Body of pancreas (tissue), 4 donors: ENCODE data around the gene GPD1L. TPM values are rescaled to one million over a fixed set of nuclear protein-coding genes. Genes with fewer than 3 reads are reported as not detected.

Experiments
- ATAC-seq: fragments of 150-250 bp; one replicate; pipeline ENCODE4 v1.9.1; 2016
- DNase-seq, 4 donors: peaks; one replicate each; pipeline ENCODE4 v3.0.0-alpha.2; 2019
- H3K27ac ChIP-seq, 4 donors: fragments of 200-600 bp; sonication (generic); 1 replicate in 3 of 4; 2 replicates in 1 of 4; pipeline versions ENCODE4 v1.5.1 to v1.6.1; 2016 to 2019; ENCODE audit warnings: mild to moderate bottlenecking in 1 of 4, mixed read lengths in 1 of 4, moderate library complexity in 1 of 4
- H3K27me3 ChIP-seq, 2 donors: fragments of 200-600 bp; sonication (generic); one replicate each; pipeline ENCODE4 v1.6.0; 2016; ENCODE audit warnings: mild to moderate bottlenecking in 1 of 2
- H3K36me3 ChIP-seq, 2 donors: fragments of 200-600 bp; sonication (generic); replicated peaks in 1 of 2; 2 replicates each; pipeline ENCODE4 v1.5.1; 2016; ENCODE audit warnings: low read depth in 2 of 2; ENCODE audit not compliant: insufficient read depth in 1 of 2
- H3K4me1 ChIP-seq: fragments of 200-600 bp; sonication (generic); one replicate; pipeline ENCODE4 v1.6.0; 2016
- H3K4me3 ChIP-seq, 2 donors: fragments of 200-600 bp; sonication (generic); 1 replicate in 1 of 2; 2 replicates in 1 of 2; pipeline ENCODE4 v1.5.1; 2016 to 2019
- H3K9me3 ChIP-seq, 3 donors: fragments of 200-600 bp; sonication (generic); 1 replicate in 2 of 3; 2 replicates in 1 of 3; pipeline ENCODE4 v1.5.1; 2016
- CTCF ChIP-seq, 7 experiments: fragments of 450-650 bp in 4 of 7; fragments of 200-600 bp in 3 of 7; sonication (generic) in 3 of 7; IDR thresholded peaks; one replicate each; pipeline ENCODE4 v1.5.1; 2016 to 2019; ENCODE audit warnings: antibody characterized with exemption in 7 of 7
- POLR2A ChIP-seq, 3 donors: fragments of 450-650 bp; IDR thresholded peaks; one replicate each; pipeline ENCODE4 v1.6.1; 2016; ENCODE audit warnings: antibody characterized with exemption in 3 of 3, mild to moderate bottlenecking in 2 of 3
- WGBS, 2 donors: methylation state at CpG; one replicate each; pipeline ENCODE4 v1.1.5; 2017; 5-methylcytosine and 5-hydroxymethylcytosine counted together
- intact Hi-C: fragments of 100-400 bp; cut with DNase I; formaldehyde crosslinking; loops from one replicate; pipeline ENCODE4 v1.15.1; 2023
- total RNA-seq, 2 donors: library from RNA; depleted of rRNA; stranded (reverse); fragments of >200 nt; gene quantifications; one replicate each; pipeline ENCODE4 v1.1.0, GENCODE V29; 2016

GPD1L gene
- total RNA-seq, 2 donors from 2014 or later, result 23.6 to 97.6 TPM

- Histone ChIP-seq H3K4me3 (no peak overlapping the region), H3K4me1 (peaks cover 20% of the 10 kb centered on the region), H3K9me3 (no peaks in the 10 kb centered on the region), H3K27me3 (no peaks in the 10 kb centered on the region), H3K36me3 (no peaks in the 10 kb centered on the region), H3K27ac (no peak overlapping the region)
- intact Hi-C loops, result no loop called here
- ATAC-seq, result no peak
- TF ChIP-seq POLR2A (IDR thresholded peaks at IDR 0.05) (no peak), CTCF (IDR thresholded peaks at IDR 0.05) (no peak)
- DNase-seq, result no peak
Observed at GRCh38 chr3:32132121-32132520, 25.7 kb downstream of the GPD1L start.

- TF ChIP-seq POLR2A (IDR thresholded peaks at IDR 0.05) (no peak), CTCF (IDR thresholded peaks at IDR 0.05) (no peak)
- ATAC-seq (no peak), DNase-seq (no peak)
- peaks cover 14% of the 10 kb centered on the region for H3K4me1 ChIP-seq
- WGBS, 2 donors, result 91 to 94% methylated on average over 2 of the region's 2 CpGs
- no peak overlapping the region for H3K27ac ChIP-seq
- H3K36me3 ChIP-seq, result no peaks in the 10 kb centered on the region
- intact Hi-C loops, result no loop called here
- no peak overlapping the region for H3K4me3 ChIP-seq
- H3K9me3 ChIP-seq, result no peaks in the 10 kb centered on the region
- no peaks in the 10 kb centered on the region for H3K27me3 ChIP-seq
Observed at GRCh38 chr3:32132706-32133105, 26.3 kb downstream of the GPD1L start.

GRCh38 chr3:32136703-32137102 lies 30.3 kb downstream of the GPD1L start:
- H3K9me3 ChIP-seq, result no peaks in the 10 kb centered on the region
- no peaks in the 10 kb centered on the region for H3K27me3 ChIP-seq
- no peak for ATAC-seq
- intact Hi-C loops, result loop anchor here (5.0 kb wide), 1 partner anchor 114 kb away; no protein-coding TSS in a partner anchor
- no peak for DNase-seq
- 84 to 94% methylated on average over 1 of the region's 1 CpG for WGBS, 2 donors
- no peak overlapping the region for H3K4me3 ChIP-seq
- H3K36me3 ChIP-seq, result no peaks in the 10 kb centered on the region
- H3K4me1 ChIP-seq, result peaks cover 11% of the 10 kb centered on the region
- H3K27ac ChIP-seq, result no peak overlapping the region
- TF ChIP-seq POLR2A (IDR thresholded peaks at IDR 0.05) (no peak), CTCF (IDR thresholded peaks at IDR 0.05) (no peak)

- ATAC-seq (no peak), DNase-seq (no peak)
- TF ChIP-seq POLR2A (IDR thresholded peaks at IDR 0.05) (no peak), CTCF (IDR thresholded peaks at IDR 0.05) (no peak)
- peaks cover 2% of the 10 kb centered on the region for H3K4me1 ChIP-seq
- H3K9me3 ChIP-seq, result no peaks in the 10 kb centered on the region
- H3K36me3 ChIP-seq, result no peaks in the 10 kb centered on the region
- H3K27me3 ChIP-seq, result no peaks in the 10 kb centered on the region
- no peak overlapping the region for H3K4me3 ChIP-seq
- intact Hi-C loops, result loop anchor here (5.0 kb wide), 1 partner anchor 116 kb away; no protein-coding TSS in a partner anchor
- WGBS, 2 donors, result 78 to 80% methylated on average over 4 of the region's 4 CpGs
- no peak overlapping the region for H3K27ac ChIP-seq
Observed at GRCh38 chr3:32137870-32138269, 31.4 kb downstream of the GPD1L start.

GRCh38 chr3:32138545-32139104 lies 32.2 kb downstream of the GPD1L start:
- TF ChIP-seq CTCF (IDR thresholded peaks at IDR 0.05), result no peak
- TF ChIP-seq POLR2A (IDR thresholded peaks at IDR 0.05), result no peak
- intact Hi-C loops, result loop anchor here (5.0 kb wide), 1 partner anchor 116 kb away; no protein-coding TSS in a partner anchor

More at GRCh38 chr3:32138545-32139104, 32.2 kb downstream of the GPD1L start:
- H3K4me3 ChIP-seq, result no peak overlapping the region
- no peaks in the 10 kb centered on the region for H3K27me3 ChIP-seq
- no peak overlapping the region for H3K27ac ChIP-seq
- DNase-seq, result no peak
- H3K9me3 ChIP-seq, result no peaks in the 10 kb centered on the region
- ATAC-seq, result no peak
- H3K4me1 ChIP-seq, result no peaks in the 10 kb centered on the region
- H3K36me3 ChIP-seq, result no peaks in the 10 kb centered on the region
- WGBS, 2 donors, result 66 to 73% methylated on average over 8 of the region's 8 CpGs
